NCI-H2081 treated with DMSO at 0.1 percent for 48 hours (cell line): ENCODE data around the gene CDKN1A.
"Not testable (repeated sequence)": the region's sequence is repeated elsewhere in the genome, so short reads cannot be mapped to it uniquely, and the experiment has no call there.

ENCODE experiments used
- DNase-seq: peaks from one replicate; lab custom pipeline; 2025; lab: John Stamatoyannopoulos, UW

The CDKN1A gene

GRCh38 chr6:36721369-36722140 is 43.0 kb downstream of the CDKN1A start:
- DNase-seq: no peak

DNA sequence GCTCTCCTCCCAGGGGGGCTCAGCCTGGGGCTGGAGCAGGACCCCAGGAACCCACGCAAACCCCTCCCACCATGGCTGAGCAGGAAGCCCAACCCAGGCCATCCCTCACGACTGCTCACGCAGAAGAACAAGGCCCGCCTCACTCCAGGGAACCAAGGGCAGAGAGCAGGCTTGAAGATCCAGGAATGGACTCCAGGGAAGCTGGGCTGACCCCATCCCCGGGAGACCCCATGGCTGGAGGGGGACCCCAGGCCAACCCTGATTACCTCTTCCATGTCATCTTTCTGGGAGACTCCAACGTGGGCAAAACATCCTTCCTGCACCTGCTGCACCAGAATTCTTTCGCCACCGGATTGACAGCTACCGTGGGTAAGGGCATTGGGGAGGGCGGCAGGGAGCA is 43.9 kb downstream of the CDKN1A start:
- no peak for DNase-seq

- DNase-seq: no peak
These were observed 44.4 kb downstream of the CDKN1A start for GRCh38 chr6:36722879-36723278.

DNA sequence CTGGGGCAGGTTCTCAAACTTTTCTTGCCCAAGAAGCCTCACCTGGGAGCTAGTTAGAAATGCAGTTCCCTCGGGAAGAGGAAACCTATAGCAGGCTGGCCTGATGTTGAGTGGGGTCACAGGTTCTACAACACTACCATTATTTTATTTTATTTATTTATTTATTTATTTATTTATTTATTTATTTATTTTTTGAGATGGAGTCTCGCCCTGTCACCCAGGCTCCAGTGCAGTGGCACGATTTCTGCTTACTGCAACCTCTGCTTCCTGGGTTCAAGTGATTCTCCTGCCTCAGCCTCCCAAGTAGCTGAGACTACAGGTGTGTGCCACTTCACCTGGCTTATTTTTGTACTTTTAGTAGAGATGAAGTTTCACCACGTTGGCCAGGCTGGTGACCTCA is 45.5 kb downstream of the CDKN1A start:
- DNase-seq: not testable (repeated sequence)

- no peak for DNase-seq
These were observed 46.2 kb downstream of the CDKN1A start for GRCh38 chr6:36724514-36725390.

GRCh38 chr6:36725581-36725980 is 47.1 kb downstream of the CDKN1A start:
- no peak for DNase-seq

DNA sequence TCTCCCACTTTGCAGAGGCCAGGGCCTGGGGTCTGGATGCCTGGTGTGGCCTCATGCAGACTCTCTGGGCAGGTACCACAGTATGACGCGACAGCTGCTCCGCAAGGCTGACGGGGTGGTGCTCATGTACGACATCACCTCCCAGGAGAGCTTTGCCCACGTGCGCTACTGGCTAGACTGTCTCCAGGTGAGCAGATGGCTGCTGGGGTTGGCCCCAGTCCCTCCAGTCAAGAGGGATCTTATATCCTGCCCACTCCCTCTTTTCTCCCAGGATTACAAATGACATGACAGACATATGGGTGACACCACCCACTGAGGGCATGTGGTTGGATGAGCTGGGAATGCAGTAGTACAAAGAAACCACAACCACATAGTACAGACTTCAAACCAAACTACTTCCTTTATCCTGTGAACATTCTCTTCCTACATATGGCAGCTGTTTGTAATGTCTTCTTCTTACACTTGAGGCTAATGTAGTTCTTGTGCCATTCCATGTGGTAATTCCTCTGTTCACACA is 49.0 kb downstream of the CDKN1A start:
- DNase-seq: no peak

- DNase-seq: no peak
These were observed 50.0 kb downstream of the CDKN1A start for GRCh38 chr6:36728289-36729160.

GRCh38 chr6:36729161-36729524 is 50.6 kb downstream of the CDKN1A start:
- DNase-seq: no peak

DNA sequence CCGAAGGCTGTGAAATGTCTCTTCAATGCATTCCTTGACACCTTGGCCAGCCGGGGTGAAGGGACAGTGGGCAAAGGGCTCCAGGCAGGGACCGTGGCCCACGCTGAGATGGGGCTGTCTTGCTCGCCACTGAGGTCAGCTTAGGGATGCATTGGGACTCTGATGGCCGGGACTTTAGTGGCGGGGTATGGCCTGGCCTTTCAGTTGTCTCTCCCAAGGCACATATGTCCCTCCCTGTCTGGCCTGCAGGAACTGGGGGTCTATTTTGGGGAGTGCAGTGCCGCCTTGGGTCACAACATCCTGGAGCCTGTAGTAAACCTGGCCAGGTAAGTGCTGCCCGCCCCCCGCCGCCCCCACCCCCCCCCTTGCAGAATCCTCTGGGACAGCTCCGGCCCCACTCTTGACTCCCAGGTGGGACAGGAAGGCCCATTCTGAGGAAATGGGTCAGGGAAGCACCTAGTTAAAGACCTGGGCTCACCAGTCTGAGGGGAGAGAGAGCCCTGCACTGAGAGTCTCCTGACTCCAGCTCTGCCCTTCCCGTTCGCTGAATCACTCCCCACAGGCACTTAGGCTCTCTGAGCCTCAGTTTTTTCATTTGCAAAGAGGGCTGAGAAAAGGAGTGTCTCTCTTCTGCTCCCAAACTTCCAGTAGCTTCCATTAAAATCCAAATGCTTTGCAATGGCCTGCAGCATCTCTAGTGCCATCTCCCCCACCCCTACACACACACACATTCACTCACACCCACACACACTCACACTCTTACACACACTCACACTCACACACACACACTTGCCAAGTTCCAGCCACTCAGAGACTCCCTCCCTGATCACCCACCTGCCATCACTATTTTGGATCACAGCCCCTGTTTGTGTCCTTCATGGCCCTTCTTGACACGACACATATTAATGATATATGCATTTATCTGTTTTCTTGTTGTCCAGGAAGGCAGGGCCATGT is 52.2 kb downstream of the CDKN1A start:
- DNase-seq: no peak

- no peak for DNase-seq
These were observed 53.3 kb downstream of the CDKN1A start for GRCh38 chr6:36731622-36732310.

DNA sequence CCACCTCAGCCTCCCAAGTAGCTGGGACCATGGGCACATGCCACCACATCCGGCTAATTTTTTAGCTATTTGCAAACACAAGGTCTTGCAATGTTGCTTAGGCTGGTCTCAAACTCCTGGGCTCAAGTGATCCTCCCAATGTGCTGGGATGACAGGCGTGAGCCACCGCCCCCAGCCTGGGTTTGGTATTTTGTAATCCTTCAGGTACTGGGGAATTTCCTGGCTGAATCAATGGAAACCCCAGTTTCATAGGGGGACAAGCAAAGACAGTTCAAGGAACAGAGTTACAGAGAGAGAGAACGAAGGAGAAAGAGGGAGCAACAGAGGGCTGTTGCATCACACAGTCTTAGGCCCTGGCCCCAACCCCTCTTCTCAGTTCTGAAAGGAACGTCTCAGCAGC is 54.8 kb downstream of the CDKN1A start:
- DNase-seq: no peak

DNA sequence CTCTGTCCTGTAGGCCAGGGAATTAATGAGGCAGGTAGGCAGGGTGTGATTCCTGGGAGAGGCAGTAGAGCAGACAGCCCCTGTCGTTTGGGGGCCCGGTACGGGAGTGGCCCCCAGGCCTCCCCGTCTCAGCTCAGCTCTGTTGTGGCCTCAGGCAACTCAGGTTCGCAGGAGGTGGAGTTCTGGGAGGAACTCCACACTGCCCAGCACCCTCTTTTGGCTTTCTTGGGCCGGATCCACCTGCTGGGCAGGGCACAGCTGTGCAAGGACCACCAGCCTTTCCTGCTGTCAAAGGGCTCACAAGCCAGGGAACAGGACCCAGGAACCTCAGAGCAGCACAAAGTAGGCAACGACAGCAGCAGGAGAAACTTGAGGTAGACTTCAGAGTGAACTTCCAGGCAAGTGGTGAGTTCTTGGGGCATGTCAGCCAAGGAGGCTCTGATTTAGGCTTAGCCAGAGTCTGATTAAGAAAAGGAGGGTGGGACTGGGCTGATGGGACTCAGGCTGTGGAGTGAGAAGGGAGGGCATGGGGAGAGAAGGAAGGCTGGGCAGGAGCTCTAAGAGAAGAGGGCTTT is 56.1 kb downstream of the CDKN1A start:
- DNase-seq: no peak

DNA sequence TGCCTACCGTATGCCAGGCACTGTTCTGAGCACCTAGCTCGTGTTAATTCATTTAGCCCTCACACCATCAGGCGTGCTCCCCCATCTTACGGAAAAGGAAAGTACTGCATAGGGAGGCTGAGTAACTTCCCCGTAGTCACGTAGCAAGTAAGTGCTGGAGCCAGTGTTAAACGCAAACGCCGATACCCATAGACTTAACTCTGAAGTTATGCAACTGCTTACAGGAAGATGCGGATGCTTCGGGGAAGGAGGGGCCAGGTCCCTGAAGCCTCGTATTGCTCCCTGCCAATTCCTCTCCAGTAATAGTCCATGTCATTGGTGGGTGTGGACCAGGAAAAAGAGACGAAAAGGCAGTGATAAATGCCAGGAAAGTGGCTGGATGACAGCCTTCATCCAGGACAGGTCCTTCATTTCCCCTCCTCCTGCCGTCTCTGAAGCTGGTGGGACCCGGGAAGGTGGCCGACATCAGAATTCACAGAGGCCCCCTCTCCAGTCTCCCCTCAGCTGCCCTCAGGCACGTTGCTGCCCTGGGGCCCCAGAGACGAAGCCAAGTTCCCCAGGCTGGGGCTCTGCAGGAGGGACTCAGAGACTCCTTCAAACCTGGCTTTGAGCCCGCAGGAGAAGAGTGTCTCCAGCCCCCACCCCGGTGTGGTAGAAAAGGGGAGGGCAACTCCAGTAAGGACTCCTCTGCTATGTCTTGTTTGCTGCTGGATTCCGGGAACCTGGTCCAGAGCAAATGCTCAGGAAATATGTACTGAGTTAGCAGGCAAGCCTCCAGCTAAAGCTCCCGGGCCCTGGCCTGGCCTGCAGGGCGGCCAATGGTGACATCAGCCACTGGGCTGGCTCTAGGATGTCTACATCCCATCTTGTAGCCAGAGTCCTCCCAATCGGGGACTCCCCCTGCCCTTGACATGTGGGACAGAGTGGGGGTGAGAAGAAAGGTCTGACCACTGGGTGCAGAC is 56.9 kb downstream of the CDKN1A start:
- no peak for DNase-seq
